Mesenchymal stem cell (in vitro differentiated cells and primary cell): ENCODE data around the gene NME3.
"Not testable (repeated sequence)": the region's sequence is repeated elsewhere in the genome, so short reads cannot be mapped to it uniquely, and the experiment has no call there.

ENCODE experiments used
- DNase-seq: peaks from one replicate; pipeline ENCODE4 v3.0.0-alpha.2; 2013
- H2AFZ ChIP-seq: one replicate; pipeline ENCODE4 v1.6.1; 2013; ENCODE audit warnings: low read depth, mild to moderate bottlenecking, control low read depth, inconsistent platforms, low read length, moderate library complexity
- H2AK5ac ChIP-seq: 2 replicates; pipeline ENCODE4 v1.6.1; 2013; ENCODE audit warnings: low read length, moderate library complexity, mild to moderate bottlenecking, inconsistent platforms; ENCODE audit not compliant: severe bottlenecking
- H2BK120ac ChIP-seq: one replicate; pipeline ENCODE4 v1.6.1; 2013; ENCODE audit warnings: low read depth, mild to moderate bottlenecking, inconsistent platforms, low read length, moderate library complexity
- H2BK12ac ChIP-seq, 2 experiments: one replicate each; pipeline ENCODE4 v1.6.1; 2013; ENCODE audit warnings: inconsistent platforms in 2 of 2, low read length in 2 of 2, mild to moderate bottlenecking in 2 of 2, moderate library complexity in 2 of 2, control low read depth in 1 of 2
- H2BK15ac ChIP-seq: one replicate; pipeline ENCODE4 v1.6.1; 2013; ENCODE audit warnings: mild to moderate bottlenecking, low read depth, inconsistent platforms; ENCODE audit not compliant: poor library complexity, severe bottlenecking
- H2BK5ac ChIP-seq: 2 replicates; pipeline ENCODE4 v1.6.1; 2013; ENCODE audit warnings: low read depth, mild to moderate bottlenecking, low read length, control low read depth, inconsistent platforms; ENCODE audit not compliant: poor library complexity, severe bottlenecking
- H3K14ac ChIP-seq, 2 experiments: one replicate each; pipeline ENCODE4 v1.6.1; 2013; ENCODE audit warnings: inconsistent platforms in 2 of 2, low read length in 2 of 2, control low read depth in 1 of 2, mild to moderate bottlenecking in 1 of 2, moderate library complexity in 1 of 2
- H3K18ac ChIP-seq, 2 experiments: one replicate each; pipeline ENCODE4 v1.6.1; 2013; ENCODE audit warnings: inconsistent platforms in 2 of 2, low read length in 2 of 2, control low read depth in 1 of 2, low read depth in 1 of 2, mild to moderate bottlenecking in 1 of 2
- H3K23ac ChIP-seq, 2 experiments: one replicate each; pipeline ENCODE4 v1.6.1; 2013; ENCODE audit warnings: inconsistent platforms in 2 of 2, low read length in 2 of 2, mild to moderate bottlenecking in 2 of 2, moderate library complexity in 2 of 2, control low read depth in 1 of 2
- H3K27ac ChIP-seq: 2 replicates; pipeline ENCODE4 v1.5.1; 2013; ENCODE audit warnings: mild to moderate bottlenecking, moderate library complexity, low read length, control low read depth, inconsistent platforms; ENCODE audit not compliant: poor library complexity, severe bottlenecking
- H3K27me3 ChIP-seq, 2 experiments: 2 replicates each; pipeline versions ENCODE4 v1.6.1 to v1.7.0; 2013; ENCODE audit warnings: low read length in 2 of 2, mild to moderate bottlenecking in 2 of 2, moderate library complexity in 2 of 2, control low read depth in 1 of 2, inconsistent platforms in 1 of 2; ENCODE audit not compliant: control insufficient read depth in 1 of 2, insufficient read depth in 1 of 2
- H3K36me3 ChIP-seq, 2 experiments: 2 replicates each; pipeline versions ENCODE4 v1.6.1 to v1.7.0; 2013; ENCODE audit warnings: low read length in 2 of 2, control low read depth in 1 of 2, inconsistent platforms in 1 of 2, low read depth in 1 of 2, mild to moderate bottlenecking in 1 of 2; ENCODE audit not compliant: insufficient read depth in 2 of 2, control insufficient read depth in 1 of 2
- H3K4ac ChIP-seq, 2 experiments: one replicate each; pipeline ENCODE4 v1.6.1; 2013; ENCODE audit warnings: inconsistent platforms in 2 of 2, low read length in 2 of 2, mild to moderate bottlenecking in 2 of 2, moderate library complexity in 2 of 2, control low read depth in 1 of 2, low read depth in 1 of 2
- H3K4me1 ChIP-seq: 2 replicates; pipeline ENCODE4 v1.6.1; 2013; ENCODE audit warnings: low read depth, low read length, control low read depth; ENCODE audit not compliant: control insufficient read depth, insufficient read depth
- H3K4me2 ChIP-seq: 2 replicates; pipeline ENCODE4 v1.6.1; 2013; ENCODE audit warnings: low read length, mild to moderate bottlenecking, inconsistent platforms; ENCODE audit not compliant: poor library complexity, severe bottlenecking
- H3K4me3 ChIP-seq, 2 experiments: 2 replicates each; pipeline versions ENCODE4 v1.5.1 to v1.7.0; 2013; ENCODE audit warnings: low read length in 2 of 2, mild to moderate bottlenecking in 2 of 2, control low read depth in 1 of 2, low read depth in 1 of 2; ENCODE audit not compliant: insufficient read depth in 1 of 2
- H3K79me1 ChIP-seq: replicated peaks from 2 replicates; pipeline ENCODE4 v1.6.1; 2013; ENCODE audit warnings: mild to moderate bottlenecking, control low read depth, low read length, inconsistent platforms; ENCODE audit not compliant: poor library complexity, severe bottlenecking
- H3K9ac ChIP-seq: 2 replicates; pipeline ENCODE4 v1.7.0; 2013; ENCODE audit warnings: mild to moderate bottlenecking, low read length, moderate library complexity
- H3K9me3 ChIP-seq: 2 replicates; pipeline ENCODE4 v1.7.0; 2013; ENCODE audit warnings: mild to moderate bottlenecking, low read length; ENCODE audit not compliant: control insufficient read depth
- H4K8ac ChIP-seq: one replicate; pipeline ENCODE4 v1.6.1; 2013; ENCODE audit warnings: inconsistent platforms, mild to moderate bottlenecking, low read length, moderate library complexity
- H4K91ac ChIP-seq: one replicate; pipeline ENCODE4 v1.6.1; 2013; ENCODE audit warnings: mild to moderate bottlenecking, low read length, inconsistent platforms
- WGBS: methylation state at CpG from one replicate; pipeline ENCODE4 v1.1.7; 2013; ENCODE audit warnings: mixed read lengths; 5-methylcytosine and 5-hydroxymethylcytosine counted together

NME3 gene

GRCh38 chr16:1734816-1735215, 36.5 kb downstream of the NME3 start:
- no peak overlapping the region for H2AFZ ChIP-seq
- no peak overlapping the region for H3K4me2 ChIP-seq
- H3K4ac ChIP-seq, result no peak overlapping the region
- no peaks in the 10 kb centered on the region for H3K9me3 ChIP-seq
- H3K27me3 ChIP-seq, result no peaks in the 10 kb centered on the region
- WGBS, result 95% methylated on average over 22 of the region's 22 CpGs
- no peak overlapping the region for H3K23ac ChIP-seq
- peaks cover 30% of the 10 kb centered on the region for H3K79me1 ChIP-seq
- H3K27ac ChIP-seq, result no peak overlapping the region
- H4K8ac ChIP-seq, result no peak overlapping the region
- H3K4me3 ChIP-seq, result no peak overlapping the region
- no peak for DNase-seq
- H2BK15ac ChIP-seq, result no peak overlapping the region
- H2AK5ac ChIP-seq, result no peak overlapping the region
- no peak overlapping the region for H3K18ac ChIP-seq
- no peak overlapping the region for H2BK12ac ChIP-seq
- H4K91ac ChIP-seq, result no peak overlapping the region
- H2BK5ac ChIP-seq, result no peak overlapping the region
- H3K9ac ChIP-seq, result no peak overlapping the region
- H2BK120ac ChIP-seq, result no peak overlapping the region
- no peak overlapping the region for H3K14ac ChIP-seq
- H3K4me1 ChIP-seq, result peaks cover 1% of the 10 kb centered on the region
- H3K36me3 ChIP-seq, result peaks cover 47 to 77% of the 10 kb centered on the region in 2 experiments

- H3K4ac ChIP-seq, result no peak overlapping the region
- no peak overlapping the region for H2BK5ac ChIP-seq
- H3K9ac ChIP-seq, result no peak overlapping the region
- no peak overlapping the region for H2AK5ac ChIP-seq
- H3K9me3 ChIP-seq, result no peaks in the 10 kb centered on the region
- H3K18ac ChIP-seq, result no peak overlapping the region
- DNase-seq, result no peak
- H3K23ac ChIP-seq, result no peak overlapping the region
- H2AFZ ChIP-seq, result no peak overlapping the region
- WGBS, result 98% methylated on average over 22 of the region's 22 CpGs
- H3K4me1 ChIP-seq, result peaks cover 1% of the 10 kb centered on the region
- no peak overlapping the region for H3K4me2 ChIP-seq
- H4K91ac ChIP-seq, result no peak overlapping the region
- no peak overlapping the region for H3K27ac ChIP-seq
- peaks cover 53 to 77% of the 10 kb centered on the region in 2 experiments for H3K36me3 ChIP-seq
- H3K27me3 ChIP-seq, result no peaks in the 10 kb centered on the region
- H2BK120ac ChIP-seq, result no peak overlapping the region
- no peak overlapping the region for H4K8ac ChIP-seq
- peaks cover 36% of the 10 kb centered on the region for H3K79me1 ChIP-seq
- no peak overlapping the region for H2BK15ac ChIP-seq
- H2BK12ac ChIP-seq, result no peak overlapping the region
- H3K14ac ChIP-seq, result no peak overlapping the region
- no peak overlapping the region for H3K4me3 ChIP-seq
These were observed 37.2 kb downstream of the NME3 start for GRCh38 chr16:1734123-1734522.

- not testable (repeated sequence) for H3K14ac ChIP-seq, DNase-seq, H2AFZ ChIP-seq, H3K9ac ChIP-seq, H3K4me2 ChIP-seq, H3K4ac ChIP-seq, H2BK120ac ChIP-seq, H2BK12ac ChIP-seq, H3K27me3 ChIP-seq, H3K18ac ChIP-seq, H3K27ac ChIP-seq, H2AK5ac ChIP-seq, H4K8ac ChIP-seq, H3K4me3 ChIP-seq, H2BK5ac ChIP-seq, H3K23ac ChIP-seq, H4K91ac ChIP-seq, H3K9me3 ChIP-seq, H2BK15ac ChIP-seq, H3K4me1 ChIP-seq
- 98% methylated on average over 21 of the region's 21 CpGs for WGBS
- Histone ChIP-seq H3K79me1 (peaks cover 48% of the 10 kb centered on the region), H3K36me3 (peaks cover 64 to 85% of the 10 kb centered on the region in 2 experiments)
These were observed 38.8 kb downstream of the NME3 start for GRCh38 chr16:1732551-1732987.

- Histone ChIP-seq H2BK5ac (no peak overlapping the region), H4K8ac (no peak overlapping the region), H2BK15ac (no peak overlapping the region), H3K4me3 (no peak overlapping the region), H3K4me2 (no peak overlapping the region), H3K23ac (no peak overlapping the region), H3K4me1 (peaks cover 1% of the 10 kb centered on the region), H3K27ac (no peak overlapping the region), H3K9ac (no peak overlapping the region), H4K91ac (no peak overlapping the region), H3K14ac (no peak overlapping the region), H3K36me3 (peaks cover 69 to 88% of the 10 kb centered on the region in 2 experiments), H3K79me1 (peaks cover 51% of the 10 kb centered on the region), H2BK120ac (no peak overlapping the region), H3K18ac (no peak overlapping the region), H3K27me3 (no peaks in the 10 kb centered on the region), H3K9me3 (no peaks in the 10 kb centered on the region), H2AK5ac (no peak overlapping the region), H2BK12ac (no peak overlapping the region), H3K4ac (no peak overlapping the region), H2AFZ (no peak overlapping the region)
- no peak for DNase-seq
- WGBS, result 92% methylated on average over 13 of the region's 14 CpGs
These were observed 39.3 kb downstream of the NME3 start for GRCh38 chr16:1732071-1732470.
